Measurements from ENCODE around the gene PKD2L2.
"Not testable (repeated sequence)": the region's sequence is repeated elsewhere in the genome, so short reads cannot be mapped to it uniquely, and the experiment has no call there.

Gene PKD2L2

GRCh38 chr5:137954131-137954879 is 65.0 kb downstream of the PKD2L2 start:
- DNase-seq, result no peak

- DNase-seq, result no peak
Observed at GRCh38 chr5:137957948-137958347, 68.7 kb downstream of the PKD2L2 start.

- no peak for DNase-seq
Observed at GRCh38 chr5:137959488-137959887, 70.2 kb downstream of the PKD2L2 start.

GRCh38 chr5:137960141-137960540 is 70.9 kb downstream of the PKD2L2 start:
- DNase-seq, result no peak

GRCh38 chr5:137960819-137961218 is 71.6 kb downstream of the PKD2L2 start:
- DNase-seq, result no peak

GRCh38 chr5:137970384-137970783 is 81.1 kb downstream of the PKD2L2 start:
- not testable (repeated sequence) for DNase-seq

GRCh38 chr5:137975208-137975607 is 86.0 kb downstream of the PKD2L2 start:
- no peak for DNase-seq

GRCh38 chr5:137989419-137989818 is 100.2 kb downstream of the PKD2L2 start:
- DNase-seq, result no peak

Data from amygdala (tissue), 56 donors.